ENCODE measurements around the gene CASTOR1.

The CASTOR1 gene

GRCh38 chr22:30284172-30284571 lies 5.1 kb downstream of the CASTOR1 start:
- no peak for DNase-seq

- DNase-seq, result no peak
Observed at GRCh38 chr22:30283342-30283741, 6.0 kb downstream of the CASTOR1 start.

- DNase-seq, result no peak
Observed at GRCh38 chr22:30282616-30283046, 6.7 kb downstream of the CASTOR1 start.

GRCh38 chr22:30280505-30280904 lies 8.8 kb downstream of the CASTOR1 start:
- no peak for DNase-seq

GRCh38 chr22:30279932-30280331 lies 9.4 kb downstream of the CASTOR1 start:
- no peak for DNase-seq

- no peak for DNase-seq
Observed at GRCh38 chr22:30279046-30279788, 10.1 kb downstream of the CASTOR1 start.

- no peak for DNase-seq
Observed at GRCh38 chr22:30277547-30278344, 11.6 kb downstream of the CASTOR1 start.

- DNase-seq, result no peak
Observed at GRCh38 chr22:30276039-30276438, 13.3 kb downstream of the CASTOR1 start.

GRCh38 chr22:30275625-30276024 lies 13.7 kb downstream of the CASTOR1 start:
- no peak for DNase-seq

- DNase-seq, result no peak
Observed at GRCh38 chr22:30274437-30274812, 14.9 kb downstream of the CASTOR1 start.

GRCh38 chr22:30273711-30274436 lies 15.4 kb downstream of the CASTOR1 start:
- DNase-seq, result no peak

GRCh38 chr22:30272781-30273601 lies 16.3 kb downstream of the CASTOR1 start:
- DNase-seq, result no peak

GRCh38 chr22:30270832-30271231 lies 18.5 kb downstream of the CASTOR1 start:
- no peak for DNase-seq

- DNase-seq, result no peak
Observed at GRCh38 chr22:30268331-30268730, 21.0 kb downstream of the CASTOR1 start.

- no peak for DNase-seq
Observed at GRCh38 chr22:30267382-30268302, 21.7 kb downstream of the CASTOR1 start.

- DNase-seq, result no peak
Observed at GRCh38 chr22:30266445-30267381, 22.6 kb downstream of the CASTOR1 start, which contains the start of gene OSM. OSM (minus strand) TSS chr22:30266851; CDS start chr22:30266799, 52 bp downstream.

- DNase-seq, result no peak
Observed at GRCh38 chr22:30265823-30266444, 23.4 kb downstream of the CASTOR1 start.

GRCh38 chr22:30265131-30265720 lies 24.1 kb downstream of the CASTOR1 start:
- DNase-seq, result no peak

- DNase-seq, result no peak
Observed at GRCh38 chr22:30263883-30264282, 25.4 kb downstream of the CASTOR1 start.
